ENCODE measurements around the gene PDE7B. TPM values are rescaled to one million over a fixed set of nuclear protein-coding genes. Genes with fewer than 3 reads are reported as not detected.

Gene PDE7B
- total RNA-seq, 1 donor from 2014 or later, result 5.1 TPM

DNA sequence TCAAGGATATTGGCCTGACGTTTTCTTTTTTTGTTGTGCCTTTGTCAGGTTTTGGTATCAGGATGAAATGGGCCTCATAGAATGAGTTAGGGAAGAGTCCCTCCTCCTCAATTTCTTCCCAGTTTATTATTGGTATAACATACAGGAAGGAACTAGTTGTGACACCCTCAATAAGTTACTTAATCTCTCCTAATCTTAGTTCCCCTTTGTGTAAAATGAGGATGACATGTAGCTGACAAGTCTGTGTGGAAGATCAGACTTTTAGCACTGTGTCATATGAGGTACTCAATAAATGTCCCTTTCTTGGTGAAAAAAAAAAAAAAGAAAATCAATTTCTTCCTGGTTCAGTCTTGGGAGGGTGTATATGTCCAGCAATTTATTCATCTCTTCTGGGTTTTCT is 155.8 kb downstream of the PDE7B start:
- H3K9me3 Mint-ChIP-seq, result peaks cover 9% of the 10 kb centered on the region

DNA sequence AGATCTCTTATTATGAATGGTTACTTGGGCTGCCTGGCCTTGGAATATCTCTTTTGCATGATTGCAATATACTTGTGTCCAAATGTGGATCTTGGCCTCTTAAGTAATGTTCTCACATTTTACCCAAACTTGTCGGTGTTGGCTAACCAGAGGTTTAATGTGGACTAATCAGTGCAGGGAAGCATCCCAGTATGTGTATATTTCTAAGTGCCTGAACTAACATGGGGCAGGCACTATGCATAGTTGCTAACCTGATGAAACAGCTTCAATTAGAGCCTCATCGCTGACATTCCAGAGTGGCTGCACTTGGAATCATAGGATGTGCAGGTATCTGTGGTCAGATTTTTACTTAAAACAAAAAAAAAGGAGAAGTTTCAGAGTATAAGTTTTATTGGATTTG is 160.0 kb downstream of the PDE7B start:
- H3K4me3 Mint-ChIP-seq, result no peak overlapping the region
- H3K27me3 Mint-ChIP-seq, result no peaks in the 10 kb centered on the region
- H3K4me1 Mint-ChIP-seq (ENCODE audit: unreplicated experiment), result peaks cover 24% of the 10 kb centered on the region
- H3K9me3 Mint-ChIP-seq, result peaks cover 7% of the 10 kb centered on the region
- TF ChIP-seq, protein P1, sequence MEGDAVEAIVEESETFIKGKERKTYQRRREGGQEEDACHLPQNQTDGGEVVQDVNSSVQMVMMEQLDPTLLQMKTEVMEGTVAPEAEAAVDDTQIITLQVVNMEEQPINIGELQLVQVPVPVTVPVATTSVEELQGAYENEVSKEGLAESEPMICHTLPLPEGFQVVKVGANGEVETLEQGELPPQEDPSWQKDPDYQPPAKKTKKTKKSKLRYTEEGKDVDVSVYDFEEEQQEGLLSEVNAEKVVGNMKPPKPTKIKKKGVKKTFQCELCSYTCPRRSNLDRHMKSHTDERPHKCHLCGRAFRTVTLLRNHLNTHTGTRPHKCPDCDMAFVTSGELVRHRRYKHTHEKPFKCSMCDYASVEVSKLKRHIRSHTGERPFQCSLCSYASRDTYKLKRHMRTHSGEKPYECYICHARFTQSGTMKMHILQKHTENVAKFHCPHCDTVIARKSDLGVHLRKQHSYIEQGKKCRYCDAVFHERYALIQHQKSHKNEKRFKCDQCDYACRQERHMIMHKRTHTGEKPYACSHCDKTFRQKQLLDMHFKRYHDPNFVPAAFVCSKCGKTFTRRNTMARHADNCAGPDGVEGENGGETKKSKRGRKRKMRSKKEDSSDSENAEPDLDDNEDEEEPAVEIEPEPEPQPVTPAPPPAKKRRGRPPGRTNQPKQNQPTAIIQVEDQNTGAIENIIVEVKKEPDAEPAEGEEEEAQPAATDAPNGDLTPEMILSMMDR (conservative IDR thresholded peaks at IDR 0.05), result no peak
- H3K27ac Mint-ChIP-seq, result no peak overlapping the region
- H3K36me3 Mint-ChIP-seq, result no peaks in the 10 kb centered on the region
- DNase-seq (ENCODE audit: extremely low spot score, unreplicated experiment), result no peak

More for the DNA sequence above, 155.8 kb downstream of the PDE7B start:
- Mint-ChIP-seq H3K36me3 (no peaks in the 10 kb centered on the region), H3K27me3 (no peaks in the 10 kb centered on the region), H3K27ac (no peak overlapping the region), H3K4me3 (no peak overlapping the region), H3K4me1 (ENCODE audit: unreplicated experiment) (peaks cover 11% of the 10 kb centered on the region)
- DNase-seq (ENCODE audit: extremely low spot score, unreplicated experiment), result no peak
- TF ChIP-seq, protein P1 (conservative IDR thresholded peaks at IDR 0.05), result no peak

DNA sequence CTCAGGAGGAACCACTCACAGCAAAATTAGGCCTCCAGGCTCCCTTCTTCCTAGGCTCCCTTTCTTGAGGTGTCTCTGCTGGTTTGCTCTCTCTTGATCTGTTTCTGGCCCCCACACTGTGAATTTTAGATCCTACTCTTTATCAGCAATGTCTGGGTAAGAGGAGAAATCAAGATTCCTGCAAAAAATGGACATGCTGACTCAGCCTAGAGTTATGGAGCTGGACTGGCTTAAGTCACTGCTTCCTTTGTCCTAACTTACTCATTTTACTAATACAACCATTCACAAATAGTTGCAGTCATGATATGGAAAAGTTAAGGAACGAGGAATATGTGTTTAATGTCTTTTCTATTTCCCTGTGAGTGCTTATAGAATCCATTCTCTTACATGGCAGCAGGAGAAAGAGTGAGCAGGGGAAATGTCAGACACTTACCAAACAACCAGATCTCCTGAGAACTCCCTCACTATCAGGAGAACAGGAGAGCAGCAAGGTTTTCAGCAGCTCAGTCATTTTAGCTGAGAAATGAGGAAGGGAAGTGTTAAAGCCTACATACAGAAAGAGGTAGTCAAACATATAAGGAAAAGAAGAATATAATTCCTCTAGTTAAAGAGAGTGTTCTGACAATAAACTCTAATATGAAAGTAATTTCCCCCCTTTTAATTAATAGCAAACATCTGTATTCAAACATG is 160.8 kb downstream of the PDE7B start:
- TF ChIP-seq, protein P1 (conservative IDR thresholded peaks at IDR 0.05), result no peak
- no peaks in the 10 kb centered on the region for H3K36me3 Mint-ChIP-seq
- H3K4me1 Mint-ChIP-seq (ENCODE audit: unreplicated experiment), result peaks cover 24% of the 10 kb centered on the region
- DNase-seq (ENCODE audit: extremely low spot score, unreplicated experiment), result no peak
- no peaks in the 10 kb centered on the region for H3K27me3 Mint-ChIP-seq
- H3K9me3 Mint-ChIP-seq, result no peaks in the 10 kb centered on the region
- no peak overlapping the region for H3K4me3 Mint-ChIP-seq
- no peak overlapping the region for H3K27ac Mint-ChIP-seq

DNA sequence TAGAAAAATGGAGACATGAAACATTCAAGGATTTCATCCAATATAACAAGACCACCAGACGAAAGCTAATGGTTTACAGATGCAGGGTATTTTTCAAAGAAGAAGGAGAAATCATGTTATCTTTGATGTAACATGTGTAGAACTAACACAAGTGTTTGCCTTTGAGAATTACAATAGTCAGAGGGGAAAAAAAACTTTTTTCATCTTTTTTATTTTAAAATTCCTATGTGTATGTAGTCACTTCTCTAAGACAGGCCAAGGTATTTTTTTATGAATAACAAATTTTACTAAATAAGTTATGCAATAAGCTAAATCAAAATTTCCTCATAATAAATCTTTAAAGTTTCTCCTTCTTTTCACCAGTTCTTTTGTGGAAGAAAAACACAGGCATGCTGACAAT is 161.4 kb downstream of the PDE7B start:
- H3K27ac Mint-ChIP-seq, result no peak overlapping the region
- TF ChIP-seq, protein P1 (conservative IDR thresholded peaks at IDR 0.05), result no peak
- peaks cover 24% of the 10 kb centered on the region for H3K4me1 Mint-ChIP-seq (ENCODE audit: unreplicated experiment)
- no peaks in the 10 kb centered on the region for H3K9me3 Mint-ChIP-seq
- H3K4me3 Mint-ChIP-seq, result no peak overlapping the region
- no peak for DNase-seq (ENCODE audit: extremely low spot score, unreplicated experiment)
- no peaks in the 10 kb centered on the region for H3K36me3 Mint-ChIP-seq
- no peaks in the 10 kb centered on the region for H3K27me3 Mint-ChIP-seq

DNA sequence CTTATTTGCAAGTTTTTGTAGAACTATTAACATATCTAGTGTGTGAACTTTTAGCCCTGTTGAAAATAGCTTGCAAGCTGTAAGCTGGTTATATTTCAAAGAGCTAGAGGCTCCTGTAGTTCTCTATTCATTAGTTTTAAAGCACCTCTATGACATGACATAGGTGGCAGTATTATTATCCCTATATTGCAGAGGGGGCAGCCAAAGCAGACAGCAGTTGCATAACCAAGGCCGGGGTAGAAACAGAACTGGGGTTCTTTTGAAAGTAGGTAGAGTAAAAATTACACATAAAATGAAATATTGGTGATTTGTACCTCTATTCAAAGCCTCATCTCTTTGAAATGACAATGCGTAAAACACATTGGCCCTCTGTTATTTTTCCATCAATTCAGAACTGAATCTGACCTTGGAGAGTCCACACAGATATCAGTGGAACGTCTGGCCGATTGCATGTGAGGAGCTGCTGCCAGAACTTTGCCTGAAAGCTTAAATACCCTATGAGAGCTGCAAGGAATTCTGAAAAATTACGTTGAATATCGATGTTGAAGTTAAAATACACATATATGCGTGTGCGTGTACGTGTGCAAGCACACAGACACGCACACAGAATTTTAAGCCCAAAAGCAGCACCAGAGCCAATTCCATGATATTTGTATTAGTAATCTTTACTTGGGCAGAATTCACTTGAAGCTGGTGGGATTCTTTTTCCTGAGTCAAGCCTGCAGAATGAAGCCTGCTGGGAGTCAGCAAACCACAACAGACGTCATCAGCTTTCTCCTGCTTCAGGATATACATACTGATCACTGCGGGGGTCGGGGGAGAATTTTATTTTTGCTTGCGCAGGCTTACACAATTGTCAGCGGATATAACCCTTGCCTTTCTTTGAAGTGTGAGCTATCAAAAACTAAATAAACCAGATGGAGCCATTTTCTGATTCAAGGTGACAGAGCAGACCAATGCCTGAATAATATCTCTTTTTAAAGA is 163.2 kb downstream of the PDE7B start:
- H3K36me3 Mint-ChIP-seq, result no peaks in the 10 kb centered on the region
- H3K4me3 Mint-ChIP-seq, result no peak overlapping the region
- no peak overlapping the region for H3K27ac Mint-ChIP-seq
- TF ChIP-seq, protein P1 (conservative IDR thresholded peaks at IDR 0.05), result no peak
- H3K27me3 Mint-ChIP-seq, result no peaks in the 10 kb centered on the region
- no peak for DNase-seq (ENCODE audit: extremely low spot score, unreplicated experiment)
- peaks cover 24% of the 10 kb centered on the region for H3K4me1 Mint-ChIP-seq (ENCODE audit: unreplicated experiment)
- no peaks in the 10 kb centered on the region for H3K9me3 Mint-ChIP-seq
